Gastroesophageal sphincter (tissue), 4 donors: ENCODE results near the gene PTPRD. TPM values are rescaled to one million over a fixed set of nuclear protein-coding genes. Genes with fewer than 3 reads are reported as not detected.

Experiments
- ATAC-seq: fragments of 150-250 bp; one replicate; pipeline ENCODE4 v1.9.1; 2016; ENCODE audit warnings: mild to moderate bottlenecking, moderate library complexity
- H3K27ac ChIP-seq, 4 donors: fragments of 200-600 bp; sonication (generic) in 3 of 4; 1 replicate in 3 of 4; 2 replicates in 1 of 4; pipeline ENCODE4 v1.5.1; 2016 to 2019
- H3K27me3 ChIP-seq: fragments of 200-600 bp; sonication (generic); one replicate; pipeline ENCODE4 v1.5.1; 2019
- H3K36me3 ChIP-seq, 2 donors: fragments of 200-600 bp; sonication (generic); one replicate each; pipeline ENCODE4 v1.5.1; 2019; ENCODE audit warnings: control low read depth in 1 of 2
- H3K4me1 ChIP-seq, 3 donors: fragments of 200-600 bp; sonication (generic); 1 replicate in 2 of 3; 2 replicates in 1 of 3; pipeline ENCODE4 v1.5.1; 2016 to 2019; ENCODE audit warnings: control low read depth in 2 of 3
- H3K4me3 ChIP-seq, 2 donors: fragments of 200-600 bp; sonication (generic); one replicate each; pipeline ENCODE4 v1.5.1; 2019; ENCODE audit warnings: mild to moderate bottlenecking in 1 of 2, moderate library complexity in 1 of 2
- H3K9me3 ChIP-seq, 3 donors: fragments of 200-600 bp; sonication (generic); one replicate each; pipeline ENCODE4 v1.5.1; 2017 to 2019; ENCODE audit warnings: control low read depth in 2 of 3
- CTCF ChIP-seq, 4 experiments: fragments of 200-600 bp in 2 of 4; fragments of 450-650 bp in 2 of 4; sonication (generic) in 1 of 4; IDR thresholded peaks; one replicate each; pipeline ENCODE4 v1.5.1; 2017 to 2019; ENCODE audit warnings: antibody characterized with exemption in 4 of 4, mild to moderate bottlenecking in 2 of 4, moderate library complexity in 2 of 4
- EP300 ChIP-seq: sonication (generic); formaldehyde crosslinking; IDR thresholded peaks from one replicate; pipeline ENCODE4 v1.6.1; 2017; ENCODE audit warnings: antibody characterized with exemption, mild to moderate bottlenecking
- POLR2A ChIP-seq, 2 donors: fragments of 450-650 bp; IDR thresholded peaks; one replicate each; pipeline ENCODE4 v1.6.1; 2017; ENCODE audit warnings: antibody characterized with exemption in 2 of 2, mild to moderate bottlenecking in 2 of 2, moderate library complexity in 1 of 2
- POLR2AphosphoS5 ChIP-seq: sonication (generic); formaldehyde crosslinking; IDR thresholded peaks from one replicate; pipeline ENCODE4 v1.6.1; 2017; ENCODE audit warnings: antibody characterized with exemption
- WGBS, 2 donors: methylation state at CpG; one replicate each; pipeline ENCODE4 v1.1.5; 2018; ENCODE audit warnings: low coverage in 1 of 2; 5-methylcytosine and 5-hydroxymethylcytosine counted together
- total RNA-seq, 4 donors: library from RNA; depleted of rRNA; stranded (reverse); fragments of >200 nt; gene quantifications; one replicate each; pipeline ENCODE4 v1.1.0, GENCODE V29; 2016

PTPRD gene
- total RNA-seq, 4 donors from 2014 or later, result 3.5 to 53.9 (median 15.8) TPM

GRCh38 chr9:9523476-9524139 lies 1089.2 kb downstream of the PTPRD start:
- no peaks in the 10 kb centered on the region for H3K27me3 ChIP-seq
- no peaks in the 10 kb centered on the region for H3K36me3 ChIP-seq
- TF ChIP-seq EP300, result no peak
- TF ChIP-seq POLR2A (IDR thresholded peaks at IDR 0.05), result no peak
- no peak for TF ChIP-seq POLR2AphosphoS5
- TF ChIP-seq CTCF (IDR thresholded peaks at IDR 0.05), result no peak
- 33 to 63% methylated on average over 3 to 6 of the region's 8 CpGs for WGBS, 2 donors
- no peaks in the 10 kb centered on the region for H3K4me1 ChIP-seq
- no peaks in the 10 kb centered on the region for H3K9me3 ChIP-seq
- ATAC-seq, result no peak
- no peak overlapping the region for H3K4me3 ChIP-seq
- no peak overlapping the region for H3K27ac ChIP-seq

DNA sequence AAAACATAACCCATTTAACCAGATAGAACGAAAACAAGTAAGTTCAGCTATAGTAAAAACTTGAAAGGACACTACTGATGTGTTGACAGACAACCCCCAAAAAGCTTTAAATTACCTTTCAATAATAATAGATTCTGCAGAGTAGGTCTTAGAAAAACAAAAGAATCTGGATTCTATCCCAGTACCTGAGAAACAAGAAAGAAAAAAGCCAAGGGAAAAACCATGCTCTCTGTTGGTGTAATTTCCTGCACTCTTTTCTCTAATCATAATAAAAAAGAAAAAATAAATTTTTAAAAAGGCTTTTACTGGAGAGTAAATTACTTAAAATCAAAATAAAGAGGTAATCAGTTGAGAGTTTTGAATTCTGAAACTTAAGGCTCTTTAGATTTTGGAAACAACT lies 1090.4 kb downstream of the PTPRD start:
- no peak for ATAC-seq
- H3K4me3 ChIP-seq, result no peak overlapping the region
- H3K27me3 ChIP-seq, result no peaks in the 10 kb centered on the region
- no peaks in the 10 kb centered on the region for H3K9me3 ChIP-seq
- no peaks in the 10 kb centered on the region for H3K36me3 ChIP-seq
- 62 to 85% methylated on average over 1 of the region's 1 CpG for WGBS, 2 donors
- H3K27ac ChIP-seq, result no peak overlapping the region
- H3K4me1 ChIP-seq, result no peaks in the 10 kb centered on the region
- TF ChIP-seq POLR2AphosphoS5 (no peak), POLR2A (IDR thresholded peaks at IDR 0.05) (no peak), CTCF (IDR thresholded peaks at IDR 0.05) (no peak), EP300 (no peak)

GRCh38 chr9:9521033-9521779 lies 1091.6 kb downstream of the PTPRD start:
- WGBS, 2 donors, result 31 to 49% methylated on average over 3 to 5 of the region's 5 CpGs
- no peaks in the 10 kb centered on the region for H3K4me1 ChIP-seq
- H3K27ac ChIP-seq, result no peak overlapping the region
- H3K9me3 ChIP-seq, result no peaks in the 10 kb centered on the region
- no peaks in the 10 kb centered on the region for H3K36me3 ChIP-seq
- no peaks in the 10 kb centered on the region for H3K27me3 ChIP-seq
- H3K4me3 ChIP-seq, result no peak overlapping the region
- no peak for ATAC-seq
- TF ChIP-seq POLR2A (IDR thresholded peaks at IDR 0.05), result no peak
- TF ChIP-seq EP300, result no peak

DNA sequence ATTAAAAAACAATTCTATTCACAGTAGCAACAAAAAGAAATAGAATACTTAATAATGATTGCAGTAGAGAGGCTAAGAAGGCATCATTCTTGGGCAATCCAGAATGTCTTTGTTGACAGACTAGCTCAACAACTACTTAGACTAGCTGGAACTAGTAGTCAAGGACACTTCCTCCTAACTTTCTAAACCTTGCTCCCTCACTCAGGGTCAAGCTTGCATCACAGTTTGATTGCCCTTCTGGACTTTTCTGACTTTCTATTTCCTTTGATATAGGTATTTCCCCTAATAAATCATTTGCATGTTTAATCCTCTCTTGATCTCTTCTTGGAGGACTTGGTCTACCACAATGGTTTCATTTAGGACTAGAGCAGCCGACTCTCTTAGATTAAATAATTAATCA lies 1107.9 kb downstream of the PTPRD start:
- H3K27ac ChIP-seq, result no peak overlapping the region
- WGBS, 2 donors, result 88 to 100% methylated on average over 1 of the region's 1 CpG
- H3K27me3 ChIP-seq, result no peaks in the 10 kb centered on the region
- no peak overlapping the region for H3K4me3 ChIP-seq
- no peak for TF ChIP-seq EP300
- TF ChIP-seq POLR2A (IDR thresholded peaks at IDR 0.05), result no peak
- TF ChIP-seq CTCF (IDR thresholded peaks at IDR 0.05), result no peak
- TF ChIP-seq POLR2AphosphoS5, result no peak
- H3K36me3 ChIP-seq, result no peaks in the 10 kb centered on the region
- no peaks in the 10 kb centered on the region for H3K4me1 ChIP-seq
- no peak for ATAC-seq
- H3K9me3 ChIP-seq, result no peaks in the 10 kb centered on the region

DNA sequence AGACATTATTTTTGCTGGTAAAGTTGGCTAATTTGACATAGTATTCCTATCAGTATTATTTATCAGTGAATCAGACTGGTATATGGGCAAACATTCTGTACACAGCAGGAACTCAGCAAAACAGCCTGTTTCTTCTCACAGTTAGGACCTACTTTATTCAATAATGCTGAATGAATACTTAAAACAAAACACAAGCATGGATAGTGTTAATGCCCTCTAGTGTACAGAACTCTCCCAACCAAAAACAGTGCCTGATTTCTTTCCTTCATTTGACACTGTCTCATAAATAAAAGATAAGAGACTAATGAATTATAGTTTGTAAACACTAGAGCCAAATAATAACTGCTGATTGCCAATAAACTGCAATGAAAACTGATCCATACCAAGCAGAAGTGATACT lies 1113.3 kb downstream of the PTPRD start:
- Histone ChIP-seq H3K27me3 (no peaks in the 10 kb centered on the region), H3K4me3 (no peak overlapping the region), H3K27ac (no peak overlapping the region), H3K9me3 (peaks cover 0 to 14% (median 0%) of the 10 kb centered on the region in 3 donors), H3K36me3 (no peaks in the 10 kb centered on the region), H3K4me1 (peaks cover 0 to 4% (median 0%) of the 10 kb centered on the region in 3 donors)
- TF ChIP-seq POLR2A (IDR thresholded peaks at IDR 0.05) (no peak), POLR2AphosphoS5 (no peak), EP300 (no peak), CTCF (IDR thresholded peaks at IDR 0.05) (no peak)
- no peak for ATAC-seq
